Stimulated activated CD4-positive, alpha-beta T cell treated with anti-CD3 and anti-CD28 coated beads, Interleukin-12 subunit alpha, Interleukin-12 subunit beta, amount 100 ng/mL, for 24 hours (primary cell): ENCODE measurements around the gene SKIDA1.

Source experiments
- DNase-seq, 2 experiments: peaks; one replicate each; pipeline ENCODE4 v3.0.0-alpha.2; 2020; ENCODE audit warnings: low read depth in 2 of 2

The SKIDA1 gene

GRCh38 chr10:21501731-21502347 lies 23.6 kb downstream of the SKIDA1 start:
- no peak for DNase-seq

GRCh38 chr10:21501091-21501490 lies 24.4 kb downstream of the SKIDA1 start:
- no peak for DNase-seq

- no peak for DNase-seq
These were observed 24.9 kb downstream of the SKIDA1 start for GRCh38 chr10:21500578-21500910.

- DNase-seq, result no peak
These were observed 25.5 kb downstream of the SKIDA1 start for GRCh38 chr10:21499701-21500577.

GRCh38 chr10:21498986-21499385 lies 26.5 kb downstream of the SKIDA1 start:
- DNase-seq, result no peak

GRCh38 chr10:21498377-21498776 lies 27.1 kb downstream of the SKIDA1 start:
- DNase-seq, result no peak

- peak in 1 of 2 experiments; percentile 26 for DNase-seq
These were observed 28.2 kb downstream of the SKIDA1 start for GRCh38 chr10:21497177-21497807.

GRCh38 chr10:21496343-21497176 lies 28.9 kb downstream of the SKIDA1 start:
- DNase-seq, result no peak

- peak; percentile 72 to 82 for DNase-seq
These were observed 29.6 kb downstream of the SKIDA1 start for GRCh38 chr10:21495752-21496342.

GRCh38 chr10:21495002-21495751 lies 30.3 kb downstream of the SKIDA1 start:
- no peak for DNase-seq

GRCh38 chr10:21494191-21495001 lies 31.1 kb downstream of the SKIDA1 start:
- peak in 1 of 2 experiments; percentile 18 for DNase-seq

GRCh38 chr10:21493784-21494183 lies 31.7 kb downstream of the SKIDA1 start:
- no peak for DNase-seq

GRCh38 chr10:21492421-21492820 lies 33.1 kb downstream of the SKIDA1 start:
- DNase-seq, result no peak

- DNase-seq, result no peak
These were observed 34.8 kb downstream of the SKIDA1 start for GRCh38 chr10:21490711-21491105.

- no peak for DNase-seq
These were observed 35.3 kb downstream of the SKIDA1 start for GRCh38 chr10:21490028-21490710.

GRCh38 chr10:21488957-21489446 lies 36.5 kb downstream of the SKIDA1 start:
- DNase-seq, result no peak

GRCh38 chr10:21488246-21488956 lies 37.1 kb downstream of the SKIDA1 start:
- no peak for DNase-seq

GRCh38 chr10:21487416-21488180 lies 37.9 kb downstream of the SKIDA1 start:
- DNase-seq, result no peak
